DOHH2 (cell line): ENCODE measurements around the gene PDE6B.

Experiments
- H3F3A ChIP-seq: fragments of 200-600 bp; sonication (generic), shearing (Covaris generic); 2 replicates; pipeline ENCODE4 v1.6.0; 2016; ENCODE audit warnings: antibody characterized with exemption, mild to moderate bottlenecking; ENCODE audit not compliant: control insufficient read depth, insufficient read depth
- H3K27ac ChIP-seq: fragments of 200-600 bp; sonication (generic); 2 replicates; pipeline ENCODE4 v1.5.1; 2014; ENCODE audit warnings: low read depth, mild to moderate bottlenecking, low read length, moderate library complexity
- H3K27me3 ChIP-seq: fragments of 200-600 bp; sonication (generic); 2 replicates; pipeline ENCODE4 v1.6.1; 2014; ENCODE audit warnings: mild to moderate bottlenecking, low read length, mixed read lengths; ENCODE audit not compliant: control insufficient read depth
- H3K36me3 ChIP-seq: fragments of 200-600 bp; sonication (generic); 2 replicates; pipeline ENCODE4 v1.6.1; 2014; ENCODE audit warnings: mild to moderate bottlenecking, low read length, moderate library complexity, mixed read lengths; ENCODE audit not compliant: control insufficient read depth
- H3K4me1 ChIP-seq: fragments of 200-600 bp; sonication (generic); 2 replicates; pipeline ENCODE4 v1.6.1; 2014; ENCODE audit warnings: mild to moderate bottlenecking, low read length, mixed read lengths; ENCODE audit not compliant: control insufficient read depth
- H3K4me2 ChIP-seq: fragments of 200-600 bp; sonication (generic); 2 replicates; pipeline ENCODE4 v1.6.0; 2014; ENCODE audit warnings: mild to moderate bottlenecking, low read length, moderate library complexity
- H3K4me3 ChIP-seq: fragments of 200-600 bp; sonication (generic); 2 replicates; pipeline ENCODE4 v1.5.1; 2014; ENCODE audit warnings: mild to moderate bottlenecking, low read length, mixed read lengths
- H3K79me2 ChIP-seq: fragments of 200-600 bp; sonication (generic); 2 replicates; pipeline ENCODE4 v1.6.1; 2014; ENCODE audit warnings: mild to moderate bottlenecking, low read length, mixed read lengths; ENCODE audit not compliant: control insufficient read depth
- H3K9me2 ChIP-seq: fragments of 200-600 bp; sonication (generic); replicated peaks from 2 replicates; pipeline ENCODE4 v1.6.1; 2014; ENCODE audit warnings: mild to moderate bottlenecking, low read length, mixed read lengths; ENCODE audit not compliant: control insufficient read depth
- H3K9me3 ChIP-seq: fragments of 200-600 bp; sonication (generic); 2 replicates; pipeline ENCODE4 v1.6.1; 2014; ENCODE audit warnings: antibody characterized with exemption, low read length, mixed read lengths; ENCODE audit not compliant: control insufficient read depth, insufficient read depth
- H4K20me1 ChIP-seq: fragments of 200-600 bp; sonication (generic); 2 replicates; pipeline ENCODE4 v1.6.0; 2014; ENCODE audit warnings: low read depth, mild to moderate bottlenecking, antibody characterized with exemption, low read length, moderate library complexity; ENCODE audit not compliant: control insufficient read depth, insufficient read depth
- EZH2phosphoT487 ChIP-seq: fragments of 200-600 bp; sonication (generic); IDR thresholded peaks from 2 replicates; pipeline ENCODE4 v1.6.1; 2017; ENCODE audit warnings: borderline replicate concordance, mild to moderate bottlenecking, antibody characterized with exemption, low read length, moderate library complexity, mixed read lengths
- TF ChIP-seq, protein P1 (sequence below): fragments of 200-600 bp; sonication (generic); IDR thresholded peaks from one replicate; pipeline ENCODE4 v1.5.1; 2014; ENCODE audit warnings: antibody characterized with exemption, mild to moderate bottlenecking, low read depth, low read length; ENCODE audit not compliant: poor library complexity, severe bottlenecking

The PDE6B gene

DNA sequence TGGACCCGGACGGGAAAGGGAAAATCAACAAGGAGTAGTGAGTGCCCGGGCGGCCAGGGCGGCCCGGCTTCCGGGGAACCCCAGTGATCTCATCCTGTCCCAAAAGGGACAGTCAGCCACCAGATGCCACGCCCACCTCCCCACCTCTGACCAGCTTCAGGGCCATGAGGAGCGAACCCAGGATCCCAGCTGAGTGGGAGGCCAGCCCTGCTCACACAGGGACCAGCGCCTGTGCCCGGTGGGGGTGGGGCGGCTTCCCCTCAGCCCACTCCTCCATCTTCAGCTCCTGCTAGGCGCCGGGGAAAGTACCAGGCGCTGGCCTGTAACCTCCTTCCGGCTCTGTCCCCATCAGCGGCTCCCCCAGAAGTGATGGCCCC lies 55.2 kb downstream of the PDE6B start:
- Histone ChIP-seq H3K9me2 (no peaks in the 10 kb centered on the region), H3K9me3 (no peaks in the 10 kb centered on the region), H3K79me2 (no peaks in the 10 kb centered on the region; the same call in 1 of the 2 replicates), H3K4me2 (peak overlapping the region; percentile 65), H3K36me3 (peaks cover 4% of the 10 kb centered on the region; the same call in 1 of the 2 replicates), H3K4me3 (peak overlapping the region; percentile 61), H3K27ac (peak overlapping the region; percentile 17; the same call in 1 of the 2 replicates), H3K27me3 (no peaks in the 10 kb centered on the region), H3K4me1 (peaks cover 63% of the 10 kb centered on the region), H4K20me1 (no peaks in the 10 kb centered on the region), H3F3A (peaks cover 9% of the 10 kb centered on the region)
- TF ChIP-seq, protein P1, sequence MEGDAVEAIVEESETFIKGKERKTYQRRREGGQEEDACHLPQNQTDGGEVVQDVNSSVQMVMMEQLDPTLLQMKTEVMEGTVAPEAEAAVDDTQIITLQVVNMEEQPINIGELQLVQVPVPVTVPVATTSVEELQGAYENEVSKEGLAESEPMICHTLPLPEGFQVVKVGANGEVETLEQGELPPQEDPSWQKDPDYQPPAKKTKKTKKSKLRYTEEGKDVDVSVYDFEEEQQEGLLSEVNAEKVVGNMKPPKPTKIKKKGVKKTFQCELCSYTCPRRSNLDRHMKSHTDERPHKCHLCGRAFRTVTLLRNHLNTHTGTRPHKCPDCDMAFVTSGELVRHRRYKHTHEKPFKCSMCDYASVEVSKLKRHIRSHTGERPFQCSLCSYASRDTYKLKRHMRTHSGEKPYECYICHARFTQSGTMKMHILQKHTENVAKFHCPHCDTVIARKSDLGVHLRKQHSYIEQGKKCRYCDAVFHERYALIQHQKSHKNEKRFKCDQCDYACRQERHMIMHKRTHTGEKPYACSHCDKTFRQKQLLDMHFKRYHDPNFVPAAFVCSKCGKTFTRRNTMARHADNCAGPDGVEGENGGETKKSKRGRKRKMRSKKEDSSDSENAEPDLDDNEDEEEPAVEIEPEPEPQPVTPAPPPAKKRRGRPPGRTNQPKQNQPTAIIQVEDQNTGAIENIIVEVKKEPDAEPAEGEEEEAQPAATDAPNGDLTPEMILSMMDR = no peak
- TF ChIP-seq EZH2phosphoT487 = no peak

DNA sequence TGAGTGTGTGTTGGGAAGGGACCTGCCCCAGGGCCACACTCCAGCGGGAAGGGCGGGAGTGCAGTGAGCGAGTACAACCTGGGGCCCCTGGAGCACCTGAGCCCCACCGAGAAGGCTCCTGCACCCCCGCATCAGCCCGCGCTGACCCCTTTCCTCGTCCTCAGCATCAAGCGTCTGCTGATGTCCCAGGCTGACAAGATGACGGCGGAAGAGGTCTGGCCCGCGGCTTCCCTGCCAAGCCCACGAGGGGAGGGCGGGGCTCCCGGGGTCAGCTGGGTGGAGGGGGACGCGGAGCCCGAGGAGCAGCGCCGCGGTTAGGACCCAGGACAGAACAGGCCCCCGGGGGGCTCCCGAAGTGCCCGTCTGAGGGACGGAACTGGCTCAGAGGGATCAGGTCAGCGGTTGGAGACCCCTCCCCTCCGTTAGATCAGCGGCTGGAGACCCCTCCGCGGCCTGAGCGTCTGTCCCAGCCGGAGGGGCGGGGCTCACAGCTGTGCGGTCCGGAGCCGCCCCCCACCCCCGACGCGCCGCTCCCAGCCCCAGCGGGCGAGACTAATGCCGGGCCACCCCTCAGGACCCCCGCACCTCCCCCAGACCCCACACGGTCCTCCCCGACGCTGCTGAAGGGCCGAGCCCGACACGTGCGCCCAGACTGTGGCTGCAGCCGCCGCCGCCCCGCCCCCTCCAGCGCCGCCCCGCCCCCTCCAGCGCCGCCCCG lies 55.7 kb downstream of the PDE6B start:
- no peaks in the 10 kb centered on the region for H3K9me3 ChIP-seq
- H3K9me2 ChIP-seq = no peaks in the 10 kb centered on the region
- peak overlapping the region; percentile 61 for H3K4me3 ChIP-seq
- peak overlapping the region; percentile 17; the same call in 1 of the 2 replicates for H3K27ac ChIP-seq
- H4K20me1 ChIP-seq = no peaks in the 10 kb centered on the region
- H3K4me2 ChIP-seq = peak overlapping the region; percentile 65
- H3K4me1 ChIP-seq = peaks cover 58% of the 10 kb centered on the region
- no peak for TF ChIP-seq EZH2phosphoT487
- TF ChIP-seq, protein P1 = no peak
- no peaks in the 10 kb centered on the region for H3K79me2 ChIP-seq
- H3K27me3 ChIP-seq = no peaks in the 10 kb centered on the region
- H3K36me3 ChIP-seq = no peaks in the 10 kb centered on the region
- H3F3A ChIP-seq = peaks cover 4% of the 10 kb centered on the region

DNA sequence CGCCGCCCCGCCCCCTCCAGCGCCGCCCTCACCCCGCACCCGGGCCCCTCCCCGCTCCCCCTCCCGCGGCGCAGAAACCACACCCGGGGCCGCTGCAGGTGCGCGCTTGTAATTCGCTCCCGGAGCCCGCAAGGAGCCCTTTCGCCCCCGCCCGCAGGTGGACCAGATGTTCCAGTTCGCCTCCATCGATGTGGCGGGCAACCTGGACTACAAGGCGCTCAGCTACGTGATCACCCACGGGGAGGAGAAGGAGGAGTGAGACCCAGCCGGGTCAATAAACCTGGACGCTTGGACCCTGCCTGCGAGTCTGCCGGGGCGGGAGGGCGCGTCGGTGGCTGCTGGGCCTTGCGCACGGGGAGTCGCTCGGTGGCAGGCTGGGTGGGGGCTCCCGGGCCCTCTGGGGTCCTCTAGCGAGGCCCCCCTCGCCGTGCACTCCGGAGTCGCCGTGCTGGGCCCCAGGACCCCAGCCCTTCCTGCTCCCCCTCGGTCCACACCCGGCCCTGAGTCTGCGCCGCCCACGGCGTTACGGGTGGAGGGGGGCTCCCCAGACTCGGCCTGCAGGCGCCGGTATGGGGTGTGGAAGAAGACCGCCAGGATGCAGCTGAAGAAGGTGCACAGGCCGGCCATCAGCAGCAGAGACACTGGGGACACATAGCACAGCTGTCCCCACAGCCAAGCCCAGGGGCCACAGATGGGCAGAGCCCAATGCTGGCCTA lies 56.5 kb downstream of the PDE6B start:
- no peaks in the 10 kb centered on the region for H3K27me3 ChIP-seq
- no peaks in the 10 kb centered on the region for H3K36me3 ChIP-seq
- H3F3A ChIP-seq = no peaks in the 10 kb centered on the region
- H4K20me1 ChIP-seq = no peaks in the 10 kb centered on the region
- no peaks in the 10 kb centered on the region for H3K79me2 ChIP-seq
- no peak overlapping the region for H3K4me2 ChIP-seq
- no peaks in the 10 kb centered on the region for H3K9me3 ChIP-seq
- peaks cover 50% of the 10 kb centered on the region for H3K4me1 ChIP-seq
- no peaks in the 10 kb centered on the region for H3K9me2 ChIP-seq
- H3K4me3 ChIP-seq = no peak overlapping the region
- TF ChIP-seq, protein P1 = no peak
- no peak for TF ChIP-seq EZH2phosphoT487
- no peak overlapping the region for H3K27ac ChIP-seq
